ENCODE results near the gene AOC1.

AOC1 gene

GRCh38 chr7:150858236-150859197 is 6.2 kb downstream of the AOC1 start:
- DNase-seq = no peak

GRCh38 chr7:150860291-150860977 is 8.1 kb downstream of the AOC1 start:
- no peak for DNase-seq

GRCh38 chr7:150860978-150861295 is 8.6 kb downstream of the AOC1 start:
- no peak for DNase-seq

DNA sequence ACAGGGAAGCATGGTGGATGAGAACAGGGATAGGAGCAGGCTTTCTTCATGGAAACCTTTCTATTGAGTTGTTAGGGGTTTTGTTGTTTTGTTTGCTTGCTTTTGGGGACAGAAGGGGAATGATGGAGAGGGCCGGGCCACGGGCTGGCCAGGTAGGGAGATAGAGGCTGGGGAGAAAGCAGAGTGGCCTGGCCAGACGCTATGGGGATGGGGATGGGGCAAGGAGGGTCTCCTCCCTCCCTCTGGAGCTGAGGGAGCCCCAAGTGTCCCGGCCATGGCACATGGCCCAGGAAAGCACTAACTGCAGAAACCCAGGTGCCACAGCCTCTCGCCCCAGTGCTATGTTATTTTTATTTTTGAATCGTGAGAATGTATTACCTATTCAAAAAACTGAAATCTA is 10.0 kb downstream of the AOC1 start:
- DNase-seq = no peak

DNA sequence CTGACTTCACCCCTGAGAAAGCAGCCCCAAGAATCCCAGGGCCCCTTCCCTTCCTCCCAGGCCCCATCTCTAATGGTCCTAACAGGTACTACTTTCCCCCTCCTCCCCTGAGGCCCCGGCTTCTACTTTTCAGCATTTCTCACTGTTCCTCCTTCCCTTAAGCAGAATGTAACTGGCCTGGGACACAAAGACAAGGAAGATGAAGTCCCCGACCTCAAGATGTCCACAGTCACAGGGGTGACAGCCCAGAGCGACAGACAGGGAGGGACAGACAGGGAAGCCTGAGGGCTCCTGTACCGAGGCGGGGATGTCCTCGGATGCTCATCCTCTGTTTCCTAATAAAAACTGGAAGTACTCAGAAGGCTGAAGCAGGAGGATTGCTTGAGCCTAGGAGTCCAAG is 11.6 kb downstream of the AOC1 start:
- DNase-seq = no peak

- no peak for DNase-seq
These were observed 14.7 kb downstream of the AOC1 start for GRCh38 chr7:150866932-150867564.

DNA sequence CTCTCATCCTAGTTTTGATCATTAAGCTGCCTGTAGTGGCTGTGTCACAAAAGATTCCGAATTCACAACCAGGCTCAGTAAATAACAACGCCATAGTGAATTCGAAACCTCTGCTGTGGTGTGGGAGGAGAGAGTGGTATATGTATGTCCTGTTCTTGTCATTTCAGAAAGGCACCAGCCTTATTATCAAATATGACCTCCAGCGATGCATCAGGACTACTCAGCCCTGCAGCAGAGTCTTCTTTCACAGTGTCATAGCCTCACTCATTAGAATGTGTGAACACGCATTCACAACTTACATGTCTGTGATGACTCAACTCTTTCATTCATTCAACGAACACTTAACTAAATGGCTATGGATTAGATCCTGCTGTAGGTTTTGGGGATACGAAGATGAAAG is 15.3 kb downstream of the AOC1 start:
- DNase-seq = no peak

DNA sequence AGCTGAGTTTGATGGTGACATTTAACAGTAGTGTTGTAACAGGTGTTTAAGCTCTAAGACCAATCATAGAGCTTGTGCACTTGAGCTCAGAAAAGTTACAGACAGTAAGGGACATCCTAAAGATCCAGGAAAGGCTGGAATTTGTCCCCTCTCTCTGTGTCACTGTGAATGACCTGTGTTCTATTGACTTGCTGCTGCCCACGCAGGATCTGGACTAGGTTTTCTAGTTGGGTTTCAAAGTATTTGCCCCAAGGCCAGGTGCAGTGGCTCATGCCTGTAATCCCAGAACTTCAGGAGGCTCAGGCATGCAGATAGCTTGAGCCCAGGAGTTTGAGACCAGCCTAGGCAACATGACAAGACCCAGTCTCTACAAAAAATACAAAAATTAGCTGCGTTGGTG is 17.1 kb downstream of the AOC1 start:
- no peak for DNase-seq

DNA sequence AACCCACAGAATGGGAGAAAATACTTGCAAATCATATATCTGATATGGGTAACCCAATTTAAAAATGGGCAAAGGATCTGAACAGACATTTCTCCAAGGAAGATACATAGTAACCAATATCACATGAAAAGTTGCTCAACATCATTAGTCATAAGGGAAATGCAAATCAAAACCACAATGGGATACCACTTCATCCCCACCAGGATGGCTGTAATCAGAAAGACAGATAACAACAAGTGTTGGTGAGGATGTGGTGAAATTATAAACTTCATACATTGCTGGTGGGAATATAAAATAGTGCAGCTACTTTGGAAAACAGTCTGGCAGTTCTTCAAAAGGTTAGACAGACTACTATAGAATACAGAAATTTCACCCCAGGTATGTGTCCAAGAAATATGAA is 19.3 kb downstream of the AOC1 start:
- no peak for DNase-seq

GRCh38 chr7:150874401-150875198 is 22.3 kb downstream of the AOC1 start:
- DNase-seq = no peak

DNA sequence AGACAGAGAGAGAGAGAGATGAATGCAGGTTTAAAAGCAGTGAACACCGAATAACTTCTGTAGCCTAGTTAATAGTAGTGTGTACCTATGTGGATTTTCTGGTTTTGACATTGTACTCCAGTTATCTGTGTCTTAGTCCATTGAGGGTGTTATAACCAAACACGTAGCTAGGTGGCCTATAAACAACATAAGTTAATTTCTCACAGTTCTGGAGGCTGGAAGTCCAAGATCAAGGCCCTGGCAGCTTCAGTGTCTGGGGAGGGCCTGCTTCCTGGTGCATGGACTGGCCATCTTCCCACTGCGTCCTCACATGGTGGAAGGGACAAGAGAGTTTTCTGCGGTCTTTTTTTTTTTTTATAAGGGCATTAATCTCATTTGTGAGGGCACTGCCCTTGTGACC is 23.5 kb downstream of the AOC1 start:
- DNase-seq = no peak

DNA sequence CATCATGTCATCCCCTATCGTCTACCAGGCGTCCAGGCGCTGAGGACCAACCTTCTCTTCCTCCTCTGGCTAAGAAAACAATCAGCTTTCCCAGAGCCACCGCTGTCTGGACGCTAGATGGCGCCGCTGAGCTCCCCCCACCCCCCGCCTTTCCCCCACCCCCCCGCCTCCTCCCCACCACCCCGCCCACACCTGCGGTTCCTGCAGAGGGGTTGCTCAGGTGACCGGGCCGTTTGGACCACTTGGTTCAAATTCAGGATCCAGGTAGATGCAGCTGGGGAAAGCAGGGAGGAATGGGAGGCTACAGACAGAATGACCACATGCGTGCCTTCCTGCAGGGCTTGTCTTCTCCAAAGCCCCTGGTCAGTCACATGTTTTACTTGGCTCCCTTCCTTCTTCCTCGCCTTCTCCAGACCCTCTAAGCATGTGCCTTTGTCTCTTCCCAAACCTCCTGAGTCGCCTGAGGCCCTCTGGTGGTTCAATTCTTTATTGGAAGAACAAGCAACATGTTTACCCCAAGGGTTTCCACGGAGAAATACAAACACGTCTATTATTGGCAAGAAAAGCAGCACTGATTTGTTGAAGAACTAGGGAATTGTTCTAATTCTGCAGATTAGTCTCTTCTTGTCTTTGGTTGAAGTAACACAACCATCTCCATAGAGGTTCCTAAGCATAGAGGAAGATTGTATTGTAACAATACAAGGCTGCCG is 24.7 kb downstream of the AOC1 start:
- DNase-seq = peak; percentile 46

DNA sequence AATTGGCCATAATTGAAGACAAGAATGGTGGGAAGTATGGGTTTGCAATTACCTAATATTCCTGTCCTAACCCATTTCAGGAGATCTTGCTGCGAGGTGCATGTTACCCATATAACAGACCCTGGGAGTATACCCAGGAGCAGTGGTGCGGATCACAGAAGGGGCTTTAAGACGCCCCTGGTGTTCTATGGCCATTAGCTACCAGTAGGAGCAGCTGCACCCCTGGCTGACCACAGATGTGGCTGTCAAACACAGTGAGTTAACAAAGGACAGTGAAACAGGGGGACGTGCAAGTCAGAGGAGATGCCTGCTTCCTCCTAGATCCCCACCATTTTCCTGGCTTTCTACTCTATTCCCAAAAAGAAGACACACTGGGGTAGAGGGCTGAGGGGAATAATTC is 25.2 kb downstream of the AOC1 start:
- no peak for DNase-seq

- no peak for DNase-seq
These were observed 27.0 kb downstream of the AOC1 start for GRCh38 chr7:150879345-150879744.

DNA sequence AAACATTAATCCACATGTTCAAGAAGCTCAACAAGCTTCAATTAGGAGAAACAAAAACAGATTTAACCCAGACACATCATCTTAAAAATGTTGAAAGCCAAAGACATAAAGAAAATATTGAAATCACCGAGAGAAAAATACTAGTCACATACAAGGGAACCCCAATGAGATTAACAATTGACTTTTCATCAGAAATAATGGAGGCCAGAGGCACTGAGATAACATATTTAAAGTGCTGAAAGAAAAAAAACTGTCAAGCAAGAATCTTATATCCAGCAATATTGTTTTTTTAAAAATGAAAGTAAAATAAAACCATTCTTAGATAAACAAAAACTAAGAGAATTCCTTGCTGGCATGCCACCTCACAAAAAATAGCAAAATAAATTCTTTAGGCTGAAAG is 28.9 kb downstream of the AOC1 start:
- no peak for DNase-seq

- DNase-seq = no peak
These were observed 38.7 kb downstream of the AOC1 start for GRCh38 chr7:150890853-150891584.

DNA sequence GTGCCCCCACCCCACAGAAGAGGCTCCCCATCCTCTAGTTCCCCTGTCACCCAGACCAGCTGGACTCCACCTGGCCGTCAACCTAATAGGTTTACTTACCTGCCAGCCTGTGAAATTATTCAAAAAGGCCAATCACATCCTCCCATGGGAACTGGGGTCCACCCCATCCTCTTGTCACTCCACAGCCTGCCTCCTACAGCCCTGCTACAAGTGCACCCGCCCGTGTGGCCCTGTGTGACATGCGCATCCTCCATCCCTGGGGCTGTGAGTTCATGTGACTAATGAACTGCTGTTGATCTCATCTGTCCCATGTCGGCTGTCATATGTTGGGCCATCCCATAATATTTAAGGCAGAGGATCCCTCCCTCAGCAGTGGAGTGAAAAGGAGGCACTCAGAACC is 39.4 kb downstream of the AOC1 start:
- no peak for DNase-seq

- no peak for DNase-seq
These were observed 43.5 kb downstream of the AOC1 start for GRCh38 chr7:150895809-150896208.

DNA sequence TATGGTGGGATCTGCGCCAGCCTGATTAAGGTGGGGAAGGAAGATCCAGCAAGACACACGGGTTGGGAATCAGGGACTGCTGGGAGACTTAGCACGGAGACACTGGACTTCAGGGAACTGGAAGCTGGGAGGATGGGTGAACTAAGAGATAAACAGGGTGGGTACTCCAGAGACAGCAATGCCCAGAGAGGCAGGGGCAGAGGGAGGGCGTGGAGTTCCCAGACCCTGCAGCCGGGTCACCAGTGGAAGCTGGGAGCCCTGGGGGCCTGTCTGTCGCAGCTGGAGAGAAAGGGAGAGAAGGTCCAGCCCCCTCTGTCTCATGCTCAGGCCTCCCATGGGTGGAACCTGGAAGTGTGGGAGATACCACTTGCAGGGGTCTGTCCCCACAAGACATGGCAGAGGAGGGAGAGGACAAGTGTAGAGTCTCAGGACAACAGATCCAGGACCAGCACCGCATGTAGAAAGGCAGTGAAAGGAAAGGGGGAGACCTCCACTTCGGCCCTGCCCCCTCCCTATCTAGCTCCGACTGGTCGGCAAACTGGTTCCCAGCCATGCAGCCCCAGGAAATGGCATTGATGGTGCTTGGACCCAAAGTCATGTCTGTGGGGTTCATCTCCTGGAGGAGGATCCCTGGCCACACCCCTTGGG is 44.4 kb downstream of the AOC1 start:
- DNase-seq = no peak

DNA sequence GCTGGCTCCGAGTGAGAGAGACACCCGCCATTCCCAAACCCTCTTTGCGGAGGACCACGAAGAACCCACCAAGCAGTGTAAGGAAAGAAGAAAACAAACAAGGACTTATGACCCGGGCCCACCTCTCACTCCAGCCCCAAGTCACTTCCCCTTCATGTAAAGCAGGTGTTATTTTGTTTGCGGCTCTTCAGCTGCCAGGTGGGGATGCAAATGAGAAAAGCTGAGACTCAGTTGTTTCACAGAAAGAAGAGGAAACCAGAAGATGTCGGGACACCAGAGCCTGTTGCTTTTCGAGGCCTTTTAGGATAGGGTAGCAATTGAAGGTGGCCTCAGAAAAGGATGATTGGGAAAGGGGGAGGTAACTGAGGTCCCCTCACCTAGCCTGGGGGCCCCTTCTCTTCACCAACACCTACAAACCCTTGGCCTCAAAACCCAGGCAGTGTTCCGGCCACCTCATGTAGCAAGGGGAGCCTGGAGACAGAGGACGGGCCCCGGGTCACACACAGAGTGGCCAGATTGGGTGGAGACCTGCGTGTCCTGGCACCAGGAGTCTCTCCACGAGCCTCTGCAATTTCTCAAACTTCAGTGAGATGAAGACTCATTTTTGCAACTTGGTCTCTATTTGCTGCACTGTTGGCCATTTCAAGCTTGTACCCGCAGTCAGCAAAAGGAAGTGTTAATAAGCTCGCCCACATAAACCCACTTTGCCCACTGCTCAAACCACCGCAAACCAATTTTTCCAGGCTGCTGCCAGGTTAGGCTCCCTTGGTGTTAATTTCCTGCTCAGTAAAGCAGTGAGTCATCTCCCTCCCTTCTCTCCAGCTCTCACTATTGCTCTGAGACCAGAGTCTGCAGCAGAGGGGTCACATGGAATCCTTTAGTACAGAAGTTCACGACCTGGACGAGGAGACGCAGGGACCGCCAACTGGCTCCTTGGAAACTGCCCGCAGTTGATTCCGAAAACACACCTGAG is 45.5 kb downstream of the AOC1 start:
- DNase-seq = no peak

Data from central memory CD4-positive, alpha-beta T cell (primary cell).